ENCODE measurements around the gene CHD2.
A peak's percentile ranks its signal among the peaks of the same experiment; 100 is the strongest.
"Not testable (repeated sequence)": the region's sequence is repeated elsewhere in the genome, so short reads cannot be mapped to it uniquely, and the experiment has no call there.

Gene CHD2

DNA sequence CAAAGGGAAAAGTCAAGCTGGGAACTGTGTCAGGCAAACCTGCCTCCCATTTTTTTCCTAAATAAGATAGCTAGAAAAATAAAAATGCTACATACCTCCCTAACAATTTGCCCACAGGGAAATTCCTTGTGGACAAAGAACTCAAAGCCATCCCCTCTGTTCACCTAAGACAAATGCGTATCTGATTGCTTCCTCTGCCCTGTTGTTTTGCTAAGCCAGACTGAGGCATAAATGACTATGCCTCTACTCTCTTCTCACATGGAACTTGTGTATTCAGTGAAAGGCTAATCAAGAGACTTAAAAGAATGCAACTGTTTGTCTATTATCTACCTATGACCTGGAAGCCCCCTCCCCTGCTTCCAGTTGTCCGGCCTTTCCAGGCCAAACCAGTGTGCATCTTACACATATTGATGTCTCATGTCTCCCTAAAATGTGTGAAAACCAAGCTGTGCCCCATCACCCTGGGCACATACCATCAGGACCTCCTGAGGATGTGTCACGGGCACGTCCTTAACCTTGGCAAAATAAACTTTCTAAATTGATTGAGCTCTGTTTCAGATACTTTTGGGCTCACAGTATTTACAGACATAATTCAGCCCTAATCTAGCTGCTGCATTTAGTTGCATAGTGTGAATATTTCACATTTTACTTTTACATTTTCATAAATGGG lies 15.8 kb downstream of the CHD2 start:
- Histone ChIP-seq H3K4me3 (ENCODE audit: low read length in 2 of 2) (no peak overlapping the region), H3K4me1 (ENCODE audit: control insufficient read depth in 2 of 2, insufficient read depth in 2 of 2, low read length in 2 of 2) (peaks cover 40 to 45% of the 10 kb centered on the region in 2 donors)

DNA sequence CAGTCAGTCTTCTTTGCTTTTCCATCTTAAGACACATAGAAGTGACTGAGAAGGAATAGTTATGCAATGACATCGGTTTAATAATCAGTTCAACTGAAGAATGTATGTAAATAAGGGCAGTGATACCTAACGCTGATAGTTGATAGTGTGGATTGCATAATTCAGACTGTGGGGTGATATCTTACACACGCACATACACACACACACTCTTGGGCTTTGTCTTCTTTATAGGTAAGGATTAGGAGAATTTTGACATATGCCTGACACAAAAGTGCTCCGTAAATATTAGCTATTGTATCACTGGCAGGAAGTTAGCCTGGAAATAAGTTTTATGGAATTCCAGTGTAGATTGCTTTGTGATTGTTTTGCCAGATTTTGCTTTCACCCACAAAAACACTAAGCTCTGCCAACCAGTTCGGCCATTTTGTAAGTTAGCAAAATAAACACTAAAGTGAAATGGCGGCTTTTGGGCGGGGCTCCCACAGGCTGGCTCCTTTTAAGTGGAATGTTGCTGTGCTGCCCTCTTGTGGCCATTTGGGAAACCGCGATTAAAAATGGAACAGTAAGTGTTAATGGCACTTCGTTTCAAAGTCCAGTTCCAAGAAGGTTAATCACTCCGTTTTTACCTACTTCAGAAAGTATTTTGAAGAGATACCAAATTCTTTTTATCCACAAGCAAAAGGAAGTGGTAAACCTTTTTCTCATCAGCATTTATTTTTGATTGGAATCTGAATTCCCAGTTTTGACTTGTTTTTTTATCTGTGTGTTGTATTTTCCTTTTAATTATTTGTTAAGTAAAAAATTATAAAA lies 17.7 kb downstream of the CHD2 start:
- peak overlapping the region in 1 of 2 donors; percentile 27 for H3K9ac ChIP-seq (ENCODE audit: low read depth in 1 of 2, low read length in 2 of 2)
- H3K36me3 ChIP-seq (ENCODE audit: control insufficient read depth in 2 of 2, insufficient read depth in 2 of 2, low read length in 2 of 2), result peaks cover 4 to 5% of the 10 kb centered on the region in 2 donors
- H3K27ac ChIP-seq (ENCODE audit: low read depth in 2 of 2, low read length in 2 of 2), result peak overlapping the region; percentile 81 to 84
- H3K27me3 ChIP-seq (ENCODE audit: control insufficient read depth in 2 of 2, insufficient read depth in 2 of 2, low read length in 2 of 2), result no peaks in the 10 kb centered on the region
- H3K4me3 ChIP-seq (ENCODE audit: low read length in 2 of 2), result peak overlapping the region; percentile 4 to 58
- peaks cover 51 to 54% of the 10 kb centered on the region in 2 donors for H3K4me1 ChIP-seq (ENCODE audit: control insufficient read depth in 2 of 2, insufficient read depth in 2 of 2, low read length in 2 of 2)
- no peaks in the 10 kb centered on the region for H3K9me3 ChIP-seq (ENCODE audit: control insufficient read depth in 2 of 2, low read length in 2 of 2)

More for the DNA sequence above, 15.8 kb downstream of the CHD2 start:
- H3K36me3 ChIP-seq (ENCODE audit: control insufficient read depth in 2 of 2, insufficient read depth in 2 of 2, low read length in 2 of 2), result peaks cover 0 to 4% of the 10 kb centered on the region in 2 donors
- no peaks in the 10 kb centered on the region for H3K27me3 ChIP-seq (ENCODE audit: control insufficient read depth in 2 of 2, insufficient read depth in 2 of 2, low read length in 2 of 2)
- H3K27ac ChIP-seq (ENCODE audit: low read depth in 2 of 2, low read length in 2 of 2), result peak overlapping the region; percentile 48 to 88
- H3K9ac ChIP-seq (ENCODE audit: low read depth in 1 of 2, low read length in 2 of 2), result peak overlapping the region in 1 of 2 donors; percentile 5
- no peaks in the 10 kb centered on the region for H3K9me3 ChIP-seq (ENCODE audit: control insufficient read depth in 2 of 2, low read length in 2 of 2)

DNA sequence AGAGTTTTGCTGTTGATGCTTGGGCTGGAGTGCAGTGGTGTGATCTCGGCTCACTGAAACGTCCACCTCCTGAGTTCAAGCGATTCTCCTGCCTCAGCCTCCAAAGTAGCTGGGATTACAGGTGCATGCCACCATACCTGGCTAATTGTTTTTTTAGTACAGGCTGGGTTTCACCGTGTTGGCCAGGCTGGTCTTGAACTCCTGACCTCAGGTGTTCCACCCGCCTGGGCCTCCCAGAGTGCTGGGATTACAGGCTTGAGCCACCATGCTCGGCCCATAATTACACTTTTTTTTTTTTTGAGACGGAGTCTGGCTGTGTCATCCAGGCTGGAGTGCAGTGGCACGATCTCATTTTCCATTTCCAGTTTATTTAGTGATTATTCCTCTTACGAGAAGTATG lies 18.8 kb downstream of the CHD2 start:
- H3K36me3 ChIP-seq (ENCODE audit: control insufficient read depth in 2 of 2, insufficient read depth in 2 of 2, low read length in 2 of 2); H3K9me3 ChIP-seq (ENCODE audit: control insufficient read depth in 2 of 2, low read length in 2 of 2); H3K27me3 ChIP-seq (ENCODE audit: control insufficient read depth in 2 of 2, insufficient read depth in 2 of 2, low read length in 2 of 2); H3K27ac ChIP-seq (ENCODE audit: low read depth in 2 of 2, low read length in 2 of 2); H3K9ac ChIP-seq (ENCODE audit: low read depth in 1 of 2, low read length in 2 of 2); H3K4me3 ChIP-seq (ENCODE audit: low read length in 2 of 2): not testable (repeated sequence)
- peaks cover 45 to 50% of the 10 kb centered on the region in 2 donors for H3K4me1 ChIP-seq (ENCODE audit: control insufficient read depth in 2 of 2, insufficient read depth in 2 of 2, low read length in 2 of 2)

DNA sequence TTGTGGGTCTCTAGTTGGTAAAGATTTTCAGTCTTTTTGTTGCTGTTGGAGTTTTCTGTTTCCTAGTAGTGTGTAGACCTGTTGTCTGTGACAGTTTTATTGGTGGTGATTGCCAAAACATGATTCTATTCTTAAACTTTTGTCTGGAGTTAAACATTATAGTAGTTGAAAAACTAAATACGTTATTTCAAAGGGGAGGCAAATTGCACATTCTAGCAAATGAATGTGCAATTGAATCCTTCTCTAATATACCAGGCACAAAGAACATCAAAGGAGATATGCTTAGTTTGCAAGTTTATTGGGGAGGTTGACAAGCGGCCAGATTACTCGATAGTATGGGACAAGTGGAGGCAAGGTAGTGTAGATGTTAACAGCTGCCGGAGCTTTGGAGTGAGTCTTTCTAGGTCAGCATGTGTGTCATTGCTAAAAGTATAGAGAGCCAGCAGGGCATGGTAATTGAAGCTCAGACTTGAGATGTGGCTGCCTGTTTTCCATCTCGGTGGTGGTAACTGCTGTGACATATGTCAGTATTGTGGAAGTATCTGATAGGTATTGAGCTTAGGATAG lies 20.6 kb downstream of the CHD2 start:
- H3K9me3 ChIP-seq (ENCODE audit: control insufficient read depth in 2 of 2, low read length in 2 of 2), result no peaks in the 10 kb centered on the region
- H3K9ac ChIP-seq (ENCODE audit: low read depth in 1 of 2, low read length in 2 of 2), result peak overlapping the region in 1 of 2 donors; percentile 60
- peak overlapping the region in 1 of 2 donors; percentile 8 for H3K4me3 ChIP-seq (ENCODE audit: low read length in 2 of 2)
- peaks cover 37 to 55% of the 10 kb centered on the region in 2 donors for H3K4me1 ChIP-seq (ENCODE audit: control insufficient read depth in 2 of 2, insufficient read depth in 2 of 2, low read length in 2 of 2)
- H3K36me3 ChIP-seq (ENCODE audit: control insufficient read depth in 2 of 2, insufficient read depth in 2 of 2, low read length in 2 of 2), result peaks cover 10 to 12% of the 10 kb centered on the region in 2 donors
- H3K27me3 ChIP-seq (ENCODE audit: control insufficient read depth in 2 of 2, insufficient read depth in 2 of 2, low read length in 2 of 2), result no peaks in the 10 kb centered on the region
- peak overlapping the region; percentile 78 to 91 for H3K27ac ChIP-seq (ENCODE audit: low read depth in 2 of 2, low read length in 2 of 2)

DNA sequence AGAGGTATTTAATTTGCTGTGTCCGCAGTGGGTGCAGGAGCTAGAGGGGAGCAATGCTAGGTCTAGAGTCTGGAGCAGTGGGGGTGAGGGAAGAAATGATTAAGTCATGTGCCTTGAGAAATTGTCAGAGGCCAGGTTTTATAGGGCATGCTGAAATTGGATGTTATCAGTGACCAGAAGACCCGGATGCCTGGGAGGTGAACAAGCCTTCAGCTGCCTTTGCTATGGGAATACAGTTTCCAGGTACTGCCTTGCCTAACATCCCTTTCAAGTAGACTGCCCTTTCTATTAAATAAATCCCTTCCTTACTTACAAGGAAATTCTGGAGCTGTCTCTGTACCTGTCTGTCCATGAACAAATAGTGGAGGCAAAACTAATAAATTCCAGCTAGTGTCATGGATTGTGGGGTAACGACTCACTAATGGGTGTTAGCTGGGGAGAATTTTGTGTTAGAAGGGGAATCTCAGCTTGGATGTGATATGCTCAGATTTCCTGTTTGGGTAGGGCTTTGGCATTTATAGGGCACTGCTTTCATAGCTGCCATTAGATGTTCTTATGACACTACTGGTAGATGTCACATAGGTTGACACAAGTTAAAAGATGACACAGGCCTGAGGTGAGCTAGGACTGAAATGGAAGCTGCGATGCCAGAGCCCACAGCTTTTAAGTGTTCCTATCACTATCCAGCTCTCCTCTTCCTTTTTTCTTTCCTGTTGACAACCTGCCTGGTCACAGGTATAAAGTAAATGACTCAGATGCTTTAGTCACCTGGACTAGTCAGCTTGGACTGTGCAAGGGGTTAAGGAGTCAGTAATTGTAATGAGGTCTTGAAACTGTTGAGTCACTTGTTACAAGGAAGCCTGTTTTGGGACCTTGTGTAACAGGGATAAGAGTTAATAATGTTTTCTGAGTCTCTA lies 21.3 kb downstream of the CHD2 start:
- Histone ChIP-seq H3K9me3 (ENCODE audit: control insufficient read depth in 2 of 2, low read length in 2 of 2) (no peaks in the 10 kb centered on the region), H3K36me3 (ENCODE audit: control insufficient read depth in 2 of 2, insufficient read depth in 2 of 2, low read length in 2 of 2) (peaks cover 14 to 17% of the 10 kb centered on the region in 2 donors), H3K27ac (ENCODE audit: low read depth in 2 of 2, low read length in 2 of 2) (peak overlapping the region; percentile 78 to 91), H3K9ac (ENCODE audit: low read depth in 1 of 2, low read length in 2 of 2) (peak overlapping the region in 1 of 2 donors; percentile 60), H3K4me3 (ENCODE audit: low read length in 2 of 2) (peak overlapping the region; percentile 8 to 25), H3K27me3 (ENCODE audit: control insufficient read depth in 2 of 2, insufficient read depth in 2 of 2, low read length in 2 of 2) (no peaks in the 10 kb centered on the region), H3K4me1 (ENCODE audit: control insufficient read depth in 2 of 2, insufficient read depth in 2 of 2, low read length in 2 of 2) (peaks cover 37 to 63% of the 10 kb centered on the region in 2 donors)

DNA sequence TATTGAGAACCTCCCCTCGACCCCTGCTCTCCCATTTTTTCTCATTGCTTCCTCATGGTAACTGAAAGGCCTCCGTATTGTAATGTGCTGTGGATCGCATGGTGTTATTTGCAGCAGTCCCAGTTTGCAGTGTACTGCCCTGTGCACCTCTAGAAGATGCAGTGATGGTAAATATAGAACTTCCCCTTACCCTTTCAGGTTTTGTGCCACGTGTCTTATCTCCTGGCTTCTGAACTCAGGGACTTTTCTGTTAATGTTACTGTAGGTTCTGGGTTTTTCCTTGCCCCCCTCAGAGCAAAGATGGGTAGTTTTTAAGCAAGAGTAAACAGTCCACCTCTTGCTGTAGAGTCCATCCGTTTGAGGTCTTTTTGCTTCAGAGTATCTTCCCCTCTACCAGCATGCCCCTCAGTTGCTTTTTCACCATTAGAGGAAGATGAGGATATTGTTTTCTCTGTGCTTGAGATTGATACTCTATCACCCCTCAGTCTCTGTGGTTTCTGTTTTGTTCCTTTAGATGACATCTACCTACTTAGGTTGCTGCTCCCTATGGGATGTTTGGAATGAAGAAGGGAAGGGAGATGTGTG lies 22.4 kb downstream of the CHD2 start:
- H3K27ac ChIP-seq (ENCODE audit: low read depth in 2 of 2, low read length in 2 of 2), result peak overlapping the region; percentile 61 to 91
- no peaks in the 10 kb centered on the region for H3K27me3 ChIP-seq (ENCODE audit: control insufficient read depth in 2 of 2, insufficient read depth in 2 of 2, low read length in 2 of 2)
- peaks cover 15 to 23% of the 10 kb centered on the region in 2 donors for H3K36me3 ChIP-seq (ENCODE audit: control insufficient read depth in 2 of 2, insufficient read depth in 2 of 2, low read length in 2 of 2)
- H3K4me3 ChIP-seq (ENCODE audit: low read length in 2 of 2), result peak overlapping the region in 1 of 2 donors; percentile 13
- no peaks in the 10 kb centered on the region for H3K9me3 ChIP-seq (ENCODE audit: control insufficient read depth in 2 of 2, low read length in 2 of 2)
- peak overlapping the region in 1 of 2 donors; percentile 5 for H3K9ac ChIP-seq (ENCODE audit: low read depth in 1 of 2, low read length in 2 of 2)
- peaks cover 37 to 65% of the 10 kb centered on the region in 2 donors for H3K4me1 ChIP-seq (ENCODE audit: control insufficient read depth in 2 of 2, insufficient read depth in 2 of 2, low read length in 2 of 2)

- H3K4me3 ChIP-seq (ENCODE audit: low read length in 2 of 2), result no peak overlapping the region
- no peak overlapping the region for H3K9ac ChIP-seq (ENCODE audit: low read depth in 1 of 2, low read length in 2 of 2)
- H3K4me1 ChIP-seq (ENCODE audit: control insufficient read depth in 2 of 2, insufficient read depth in 2 of 2, low read length in 2 of 2), result peaks cover 32 to 65% of the 10 kb centered on the region in 2 donors
- no peaks in the 10 kb centered on the region for H3K9me3 ChIP-seq (ENCODE audit: control insufficient read depth in 2 of 2, low read length in 2 of 2)
- peaks cover 31 to 39% of the 10 kb centered on the region in 2 donors for H3K36me3 ChIP-seq (ENCODE audit: control insufficient read depth in 2 of 2, insufficient read depth in 2 of 2, low read length in 2 of 2)
- no peaks in the 10 kb centered on the region for H3K27me3 ChIP-seq (ENCODE audit: control insufficient read depth in 2 of 2, insufficient read depth in 2 of 2, low read length in 2 of 2)
- H3K27ac ChIP-seq (ENCODE audit: low read depth in 2 of 2, low read length in 2 of 2), result no peak overlapping the region
These were observed 24.1 kb downstream of the CHD2 start for GRCh38 chr15:92924216-92924615.

GRCh38 chr15:92925454-92925853 lies 25.3 kb downstream of the CHD2 start:
- Histone ChIP-seq H3K27ac (ENCODE audit: low read depth in 2 of 2, low read length in 2 of 2) (peak overlapping the region; percentile 2 to 44), H3K27me3 (ENCODE audit: control insufficient read depth in 2 of 2, insufficient read depth in 2 of 2, low read length in 2 of 2) (no peaks in the 10 kb centered on the region), H3K4me3 (ENCODE audit: low read length in 2 of 2) (no peak overlapping the region), H3K9ac (ENCODE audit: low read depth in 1 of 2, low read length in 2 of 2) (no peak overlapping the region), H3K4me1 (ENCODE audit: control insufficient read depth in 2 of 2, insufficient read depth in 2 of 2, low read length in 2 of 2) (peaks cover 28 to 55% of the 10 kb centered on the region in 2 donors), H3K36me3 (ENCODE audit: control insufficient read depth in 2 of 2, insufficient read depth in 2 of 2, low read length in 2 of 2) (peaks cover 40 to 48% of the 10 kb centered on the region in 2 donors), H3K9me3 (ENCODE audit: control insufficient read depth in 2 of 2, low read length in 2 of 2) (no peaks in the 10 kb centered on the region)

DNA sequence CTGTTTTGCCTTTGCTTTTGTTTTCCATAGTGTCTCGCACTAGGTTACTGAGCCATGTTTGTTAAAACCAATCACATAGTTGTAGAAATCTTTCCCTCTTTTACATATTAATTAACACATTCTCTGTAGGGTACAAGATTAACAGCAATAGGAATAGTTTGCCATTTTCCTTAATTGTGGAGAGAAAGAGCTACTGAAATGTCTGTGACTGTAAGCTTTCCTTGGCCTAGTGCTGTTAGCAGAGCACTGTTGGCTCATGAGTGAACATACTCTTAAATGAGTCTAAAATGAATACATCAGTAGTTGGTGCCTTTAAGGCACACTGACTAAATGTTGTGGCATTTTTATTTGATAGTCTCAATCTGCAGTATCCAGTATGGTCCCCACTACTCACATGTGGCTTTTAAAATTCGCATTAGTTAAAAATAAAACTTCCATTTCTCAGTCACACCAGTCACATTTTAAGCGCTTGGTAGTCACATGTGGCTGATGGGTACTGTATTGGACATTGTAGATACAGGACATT lies 28.2 kb downstream of the CHD2 start:
- Histone ChIP-seq H3K27me3 (ENCODE audit: control insufficient read depth in 2 of 2, insufficient read depth in 2 of 2, low read length in 2 of 2) (no peaks in the 10 kb centered on the region), H3K9ac (ENCODE audit: low read depth in 1 of 2, low read length in 2 of 2) (no peak overlapping the region), H3K27ac (ENCODE audit: low read depth in 2 of 2, low read length in 2 of 2) (no peak overlapping the region), H3K36me3 (ENCODE audit: control insufficient read depth in 2 of 2, insufficient read depth in 2 of 2, low read length in 2 of 2) (peaks cover 59 to 60% of the 10 kb centered on the region in 2 donors), H3K9me3 (ENCODE audit: control insufficient read depth in 2 of 2, low read length in 2 of 2) (no peaks in the 10 kb centered on the region), H3K4me1 (ENCODE audit: control insufficient read depth in 2 of 2, insufficient read depth in 2 of 2, low read length in 2 of 2) (peaks cover 8 to 27% of the 10 kb centered on the region in 2 donors), H3K4me3 (ENCODE audit: low read length in 2 of 2) (no peak overlapping the region)
